GM12865 (cell line): Measurements from ENCODE around the gene PIK3CD.
A peak's percentile ranks its signal among the peaks of the same experiment; 100 is the strongest.

Source experiments
- DNase-seq: peaks from one replicate; pipeline ENCODE4 v3.0.0; 2010; ENCODE audit warnings: low read depth
- H3K4me3 ChIP-seq: 2 replicates; pipeline ENCODE4 v1.5.1; 2011; ENCODE audit warnings: mild to moderate bottlenecking, low read depth, low read length, control low read depth
- CTCF ChIP-seq: IDR thresholded peaks from 2 replicates; pipeline ENCODE4 v1.5.1; 2011; ENCODE audit warnings: low read length, control low read depth, low read depth, inconsistent platforms; ENCODE audit not compliant: insufficient read depth; ENCODE audit errors: missing control alignments

Gene PIK3CD

GRCh38 chr1:9646037-9646436 is 5.5 kb upstream of the PIK3CD start:
- no peak overlapping the region for H3K4me3 ChIP-seq
- no peak for TF ChIP-seq CTCF
- DNase-seq: no peak

- DNase-seq: no peak
- TF ChIP-seq CTCF: no peak
- H3K4me3 ChIP-seq: no peak overlapping the region
Observed at GRCh38 chr1:9648171-9648570, 3.4 kb upstream of the PIK3CD start.

- no peak for DNase-seq
- no peak for TF ChIP-seq CTCF
- H3K4me3 ChIP-seq: no peak overlapping the region
Observed at GRCh38 chr1:9649769-9650168, 1.8 kb upstream of the PIK3CD start.

GRCh38 chr1:9651220-9651564 is 339 bp upstream of the PIK3CD start:
- peak overlapping the region; percentile 92 for H3K4me3 ChIP-seq

GRCh38 chr1:9652379-9653209 is 1.1 kb downstream of the PIK3CD start:
- peak overlapping the region; percentile 92 for H3K4me3 ChIP-seq
- DNase-seq: peak; percentile 77
- peak; percentile 5 for TF ChIP-seq CTCF

More at GRCh38 chr1:9651220-9651564, 339 bp upstream of the PIK3CD start:
- DNase-seq: no peak
- TF ChIP-seq CTCF: no peak

GRCh38 chr1:9653210-9653490 is 1.6 kb downstream of the PIK3CD start:
- DNase-seq: peak; percentile 33
- no peak for TF ChIP-seq CTCF
- H3K4me3 ChIP-seq: peak overlapping the region; percentile 92

- peak overlapping the region; percentile 92 for H3K4me3 ChIP-seq
- peak; percentile 54 for DNase-seq
- no peak for TF ChIP-seq CTCF
Observed at GRCh38 chr1:9653491-9654050, 2.0 kb downstream of the PIK3CD start.
